ENCODE data around the gene ST7L.

The ST7L gene

GRCh38 chr1:112527266-112528010 is 91.5 kb downstream of the ST7L start:
- H3K27me3 ChIP-seq (ENCODE audit: insufficient read depth, insufficient read length) = no peaks in the 10 kb centered on the region
- H3K4me1 ChIP-seq (ENCODE audit: insufficient read depth, insufficient read length) = peaks cover 10% of the 10 kb centered on the region
- no peak for TF ChIP-seq YY1 (IDR thresholded peaks at IDR 0.05; ENCODE audit: insufficient read depth, insufficient read length)
- TF ChIP-seq SUZ12 (IDR thresholded peaks at IDR 0.05; ENCODE audit: extremely low read depth, insufficient read depth, insufficient read length) = no peak
- no peak for TF ChIP-seq ZNF274 (IDR thresholded peaks at IDR 0.05; ENCODE audit: low read depth, low read length)
- no peaks in the 10 kb centered on the region; the same call in 1 of the 2 replicates for H3K9me3 ChIP-seq (ENCODE audit: insufficient read depth, low read length)
- no peak for DNase-seq (ENCODE audit: low read depth, low spot score)
- no peak overlapping the region for H3K4me3 ChIP-seq (ENCODE audit: insufficient read length, low read depth)
- H3K9ac ChIP-seq (ENCODE audit: insufficient read length, low read depth) = no peak overlapping the region
- peaks cover 13% of the 10 kb centered on the region for H3K36me3 ChIP-seq (ENCODE audit: insufficient read depth, insufficient read length, low read length)

GRCh38 chr1:112524986-112525385 is 94.0 kb downstream of the ST7L start:
- Histone ChIP-seq H3K9ac (ENCODE audit: insufficient read length, low read depth) (peak overlapping the region; percentile 11), H3K4me3 (ENCODE audit: insufficient read length, low read depth) (no peak overlapping the region), H3K9me3 (ENCODE audit: insufficient read depth, low read length) (no peaks in the 10 kb centered on the region; the same call in 1 of the 2 replicates), H3K4me1 (ENCODE audit: insufficient read depth, insufficient read length) (peaks cover 14% of the 10 kb centered on the region), H3K36me3 (ENCODE audit: insufficient read depth, insufficient read length, low read length) (peaks cover 28% of the 10 kb centered on the region), H3K27me3 (ENCODE audit: insufficient read depth, insufficient read length) (no peaks in the 10 kb centered on the region)
- no peak for DNase-seq (ENCODE audit: low read depth, low spot score)
- TF ChIP-seq YY1 (IDR thresholded peaks at IDR 0.05; ENCODE audit: insufficient read depth, insufficient read length) (no peak), ZNF274 (IDR thresholded peaks at IDR 0.05; ENCODE audit: low read depth, low read length) (no peak), SUZ12 (IDR thresholded peaks at IDR 0.05; ENCODE audit: extremely low read depth, insufficient read depth, insufficient read length) (no peak)

- peaks cover 28% of the 10 kb centered on the region for H3K36me3 ChIP-seq (ENCODE audit: insufficient read depth, insufficient read length, low read length)
- H3K9me3 ChIP-seq (ENCODE audit: insufficient read depth, low read length) = no peaks in the 10 kb centered on the region; the same call in 1 of the 2 replicates
- no peak overlapping the region for H3K9ac ChIP-seq (ENCODE audit: insufficient read length, low read depth)
- no peak overlapping the region for H3K4me3 ChIP-seq (ENCODE audit: insufficient read length, low read depth)
- no peaks in the 10 kb centered on the region for H3K27me3 ChIP-seq (ENCODE audit: insufficient read depth, insufficient read length)
- peaks cover 14% of the 10 kb centered on the region for H3K4me1 ChIP-seq (ENCODE audit: insufficient read depth, insufficient read length)
- DNase-seq (ENCODE audit: low read depth, low spot score) = peak; percentile 80
- TF ChIP-seq YY1 (IDR thresholded peaks at IDR 0.05; ENCODE audit: insufficient read depth, insufficient read length) (no peak), ZNF274 (IDR thresholded peaks at IDR 0.05; ENCODE audit: low read depth, low read length) (no peak), SUZ12 (IDR thresholded peaks at IDR 0.05; ENCODE audit: extremely low read depth, insufficient read depth, insufficient read length) (no peak)
Observed at GRCh38 chr1:112524251-112524650, 94.7 kb downstream of the ST7L start.

- H3K4me1 ChIP-seq (ENCODE audit: insufficient read depth, insufficient read length) = peaks cover 14% of the 10 kb centered on the region
- TF ChIP-seq ZNF274 (IDR thresholded peaks at IDR 0.05; ENCODE audit: low read depth, low read length) (no peak), SUZ12 (IDR thresholded peaks at IDR 0.05; ENCODE audit: extremely low read depth, insufficient read depth, insufficient read length) (no peak), YY1 (IDR thresholded peaks at IDR 0.05; ENCODE audit: insufficient read depth, insufficient read length) (no peak)
- H3K9ac ChIP-seq (ENCODE audit: insufficient read length, low read depth) = no peak overlapping the region
- H3K4me3 ChIP-seq (ENCODE audit: insufficient read length, low read depth) = no peak overlapping the region
- H3K36me3 ChIP-seq (ENCODE audit: insufficient read depth, insufficient read length, low read length) = peaks cover 28% of the 10 kb centered on the region
- H3K9me3 ChIP-seq (ENCODE audit: insufficient read depth, low read length) = no peaks in the 10 kb centered on the region; the same call in 1 of the 2 replicates
- peak; percentile 66 for DNase-seq (ENCODE audit: low read depth, low spot score)
- no peaks in the 10 kb centered on the region for H3K27me3 ChIP-seq (ENCODE audit: insufficient read depth, insufficient read length)
Observed at GRCh38 chr1:112522621-112523020, 96.3 kb downstream of the ST7L start.

- no peak for DNase-seq (ENCODE audit: low read depth, low spot score)
- H3K4me1 ChIP-seq (ENCODE audit: insufficient read depth, insufficient read length) = peaks cover 23% of the 10 kb centered on the region
- H3K4me3 ChIP-seq (ENCODE audit: insufficient read length, low read depth) = no peak overlapping the region
- H3K9me3 ChIP-seq (ENCODE audit: insufficient read depth, low read length) = no peaks in the 10 kb centered on the region
- H3K9ac ChIP-seq (ENCODE audit: insufficient read length, low read depth) = no peak overlapping the region
- no peaks in the 10 kb centered on the region for H3K27me3 ChIP-seq (ENCODE audit: insufficient read depth, insufficient read length)
- peaks cover 35% of the 10 kb centered on the region for H3K36me3 ChIP-seq (ENCODE audit: insufficient read depth, insufficient read length, low read length)
- no peak for TF ChIP-seq ZNF274 (IDR thresholded peaks at IDR 0.05; ENCODE audit: low read depth, low read length)
- no peak for TF ChIP-seq SUZ12 (IDR thresholded peaks at IDR 0.05; ENCODE audit: extremely low read depth, insufficient read depth, insufficient read length)
- no peak for TF ChIP-seq YY1 (IDR thresholded peaks at IDR 0.05; ENCODE audit: insufficient read depth, insufficient read length)
Observed at GRCh38 chr1:112520166-112520565, 98.8 kb downstream of the ST7L start.

- H3K27me3 ChIP-seq (ENCODE audit: insufficient read depth, insufficient read length) = no peaks in the 10 kb centered on the region
- no peak overlapping the region for H3K4me3 ChIP-seq (ENCODE audit: insufficient read length, low read depth)
- TF ChIP-seq SUZ12 (IDR thresholded peaks at IDR 0.05; ENCODE audit: extremely low read depth, insufficient read depth, insufficient read length) (no peak), ZNF274 (IDR thresholded peaks at IDR 0.05; ENCODE audit: low read depth, low read length) (no peak), YY1 (IDR thresholded peaks at IDR 0.05; ENCODE audit: insufficient read depth, insufficient read length) (no peak)
- H3K4me1 ChIP-seq (ENCODE audit: insufficient read depth, insufficient read length) = peaks cover 15% of the 10 kb centered on the region
- H3K36me3 ChIP-seq (ENCODE audit: insufficient read depth, insufficient read length, low read length) = peaks cover 35% of the 10 kb centered on the region
- no peak overlapping the region for H3K9ac ChIP-seq (ENCODE audit: insufficient read length, low read depth)
- H3K9me3 ChIP-seq (ENCODE audit: insufficient read depth, low read length) = no peaks in the 10 kb centered on the region
- DNase-seq (ENCODE audit: low read depth, low spot score) = no peak
Observed at GRCh38 chr1:112518186-112518585, 100.8 kb downstream of the ST7L start.

- Histone ChIP-seq H3K27me3 (ENCODE audit: insufficient read depth, insufficient read length) (no peaks in the 10 kb centered on the region), H3K4me1 (ENCODE audit: insufficient read depth, insufficient read length) (peaks cover 15% of the 10 kb centered on the region)
- TF ChIP-seq YY1 (IDR thresholded peaks at IDR 0.05; ENCODE audit: insufficient read depth, insufficient read length) (no peak), ZNF274 (IDR thresholded peaks at IDR 0.05; ENCODE audit: low read depth, low read length) (no peak), SUZ12 (IDR thresholded peaks at IDR 0.05; ENCODE audit: extremely low read depth, insufficient read depth, insufficient read length) (no peak)
Observed at GRCh38 chr1:112517646-112518045, 101.3 kb downstream of the ST7L start.

More at GRCh38 chr1:112517646-112518045, 101.3 kb downstream of the ST7L start:
- Histone ChIP-seq H3K9ac (ENCODE audit: insufficient read length, low read depth) (no peak overlapping the region), H3K36me3 (ENCODE audit: insufficient read depth, insufficient read length, low read length) (peaks cover 35% of the 10 kb centered on the region), H3K4me3 (ENCODE audit: insufficient read length, low read depth) (no peak overlapping the region), H3K9me3 (ENCODE audit: insufficient read depth, low read length) (no peaks in the 10 kb centered on the region)
- DNase-seq (ENCODE audit: low read depth, low spot score) = no peak

Measured in NT2/D1 (cell line).